EH (cell line): ENCODE results near the gene TLR6.

Experiments used
- DNase-seq: peaks from one replicate; pipeline ENCODE4 v3.0.0-alpha.2; 2015; ENCODE audit warnings: low read depth

The TLR6 gene, protein sequence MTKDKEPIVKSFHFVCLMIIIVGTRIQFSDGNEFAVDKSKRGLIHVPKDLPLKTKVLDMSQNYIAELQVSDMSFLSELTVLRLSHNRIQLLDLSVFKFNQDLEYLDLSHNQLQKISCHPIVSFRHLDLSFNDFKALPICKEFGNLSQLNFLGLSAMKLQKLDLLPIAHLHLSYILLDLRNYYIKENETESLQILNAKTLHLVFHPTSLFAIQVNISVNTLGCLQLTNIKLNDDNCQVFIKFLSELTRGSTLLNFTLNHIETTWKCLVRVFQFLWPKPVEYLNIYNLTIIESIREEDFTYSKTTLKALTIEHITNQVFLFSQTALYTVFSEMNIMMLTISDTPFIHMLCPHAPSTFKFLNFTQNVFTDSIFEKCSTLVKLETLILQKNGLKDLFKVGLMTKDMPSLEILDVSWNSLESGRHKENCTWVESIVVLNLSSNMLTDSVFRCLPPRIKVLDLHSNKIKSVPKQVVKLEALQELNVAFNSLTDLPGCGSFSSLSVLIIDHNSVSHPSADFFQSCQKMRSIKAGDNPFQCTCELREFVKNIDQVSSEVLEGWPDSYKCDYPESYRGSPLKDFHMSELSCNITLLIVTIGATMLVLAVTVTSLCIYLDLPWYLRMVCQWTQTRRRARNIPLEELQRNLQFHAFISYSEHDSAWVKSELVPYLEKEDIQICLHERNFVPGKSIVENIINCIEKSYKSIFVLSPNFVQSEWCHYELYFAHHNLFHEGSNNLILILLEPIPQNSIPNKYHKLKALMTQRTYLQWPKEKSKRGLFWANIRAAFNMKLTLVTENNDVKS

DNA sequence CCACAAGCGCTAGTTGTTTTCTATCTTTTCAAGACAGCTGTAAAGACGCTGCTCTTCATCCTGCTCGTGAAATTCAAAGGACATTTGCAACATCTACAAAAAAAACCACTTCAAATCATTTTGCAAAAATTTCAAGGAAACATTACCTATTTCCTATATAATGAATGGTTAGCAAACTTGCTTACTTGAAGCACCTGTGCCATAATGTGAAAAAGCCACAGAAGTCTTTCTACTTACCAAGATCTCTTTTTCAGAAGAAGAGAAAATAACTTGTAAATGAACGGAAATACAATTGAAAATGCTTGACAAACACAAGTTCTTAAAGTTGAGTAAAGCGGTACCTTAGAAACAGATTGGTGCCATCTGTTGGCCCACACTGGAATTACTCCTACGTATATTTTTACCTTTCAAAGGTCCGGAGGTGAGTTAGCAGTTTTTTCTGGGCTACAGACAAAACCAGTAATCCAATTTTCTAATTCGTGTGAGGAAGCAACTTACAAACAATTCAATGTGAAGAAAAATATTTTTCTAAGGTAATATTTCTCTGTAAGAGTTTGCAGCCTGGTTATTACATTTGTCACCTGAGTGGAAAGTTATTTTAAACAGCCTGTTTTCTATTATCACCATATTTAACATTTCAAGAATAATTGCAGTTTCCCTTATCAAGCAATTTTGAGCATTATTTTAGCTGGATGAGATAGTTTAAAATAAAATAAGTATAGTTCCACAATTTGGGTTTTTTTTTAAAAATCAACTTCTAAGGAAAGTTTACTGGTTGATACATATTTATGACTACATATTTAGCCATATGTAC lies at the start of gene TLR6:
Gene TLR6, minus strand, starts transcription at position 294 of the 814 bp plus-strand sequence. CDS start 27,344 bp downstream, outside the sequence.
- DNase-seq: peak; percentile 59

DNA sequence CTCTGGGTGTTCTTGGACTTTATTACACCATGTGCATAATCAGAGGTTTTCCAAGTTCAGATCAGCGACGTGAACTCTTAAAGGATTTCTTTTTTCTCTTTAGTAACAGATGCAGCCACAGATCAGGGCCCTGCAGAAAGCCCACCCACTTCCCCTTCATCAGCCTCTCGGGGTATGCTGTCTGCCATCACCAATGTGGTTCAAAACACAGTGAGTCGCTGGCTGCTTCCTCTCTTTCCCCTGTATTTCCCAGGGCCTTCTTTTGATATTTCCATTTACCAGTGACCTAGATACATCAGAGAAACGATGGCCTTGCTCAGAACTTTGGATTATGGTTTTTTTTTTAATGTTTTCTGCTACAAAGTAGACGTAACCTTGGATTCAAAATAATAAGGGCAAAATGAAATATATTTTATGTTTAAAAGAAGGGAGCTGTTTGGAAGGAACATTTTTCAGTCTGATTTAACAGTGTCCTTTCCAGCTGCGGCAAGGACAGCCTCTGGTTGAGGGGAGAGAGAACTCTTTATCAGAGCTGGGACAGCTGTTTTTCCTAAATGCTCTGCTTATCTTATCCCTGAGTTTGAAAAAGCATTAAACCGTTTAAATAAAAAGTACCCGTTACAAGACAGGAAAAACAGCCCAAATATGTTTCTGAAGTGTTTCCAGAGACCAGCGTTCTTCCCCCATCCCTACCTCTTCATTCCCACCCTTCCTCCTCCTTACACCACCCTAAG lies 49.2 kb upstream of the TLR6 start:
- DNase-seq: no peak

DNA sequence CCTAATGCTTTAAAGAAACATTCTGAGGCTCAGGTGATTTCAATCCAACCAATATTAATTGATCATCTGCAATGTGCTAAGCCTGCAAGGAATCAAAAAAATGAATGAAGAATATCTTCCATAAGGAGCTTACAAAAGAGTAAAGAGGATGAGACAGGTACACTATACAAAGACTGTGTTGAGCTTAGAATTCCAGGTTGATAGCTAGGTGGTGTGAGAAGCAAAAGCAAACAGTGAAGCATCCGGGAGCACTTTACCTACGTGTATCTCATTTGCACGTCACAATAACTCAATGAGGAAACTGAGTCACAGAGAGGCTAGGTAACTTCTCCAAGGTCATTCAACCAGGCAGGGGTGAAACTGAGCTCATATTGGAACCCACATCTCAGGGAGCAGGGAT lies 48.1 kb upstream of the TLR6 start:
- no peak for DNase-seq

DNA sequence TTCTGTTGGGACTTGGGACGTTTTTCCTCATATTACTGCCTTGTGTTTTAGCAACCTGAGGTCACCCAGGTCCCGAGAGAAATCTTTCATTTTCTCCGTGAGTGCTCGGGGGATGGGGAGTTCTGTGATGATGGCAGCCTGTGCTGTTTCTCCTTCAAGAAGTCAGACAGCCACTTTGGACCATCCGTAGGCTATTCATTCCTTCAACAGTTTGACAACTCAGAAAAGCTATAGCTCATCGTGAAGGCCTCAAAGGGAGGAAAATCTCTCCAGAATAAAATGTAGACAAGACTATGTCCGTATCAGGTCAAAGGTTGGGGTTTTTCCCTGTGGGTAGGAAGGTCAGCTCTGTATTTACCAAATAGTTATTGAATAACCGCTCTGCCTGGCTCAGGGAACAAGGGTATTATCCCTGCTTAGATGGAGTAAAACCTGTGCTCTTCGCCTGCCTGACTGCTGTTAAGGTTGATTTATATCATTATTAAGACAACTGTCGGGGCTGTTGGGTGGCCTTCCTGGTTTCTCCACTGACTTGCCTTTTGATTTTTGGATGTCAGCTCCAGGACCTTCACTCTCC lies 47.6 kb upstream of the TLR6 start:
- no peak for DNase-seq

DNA sequence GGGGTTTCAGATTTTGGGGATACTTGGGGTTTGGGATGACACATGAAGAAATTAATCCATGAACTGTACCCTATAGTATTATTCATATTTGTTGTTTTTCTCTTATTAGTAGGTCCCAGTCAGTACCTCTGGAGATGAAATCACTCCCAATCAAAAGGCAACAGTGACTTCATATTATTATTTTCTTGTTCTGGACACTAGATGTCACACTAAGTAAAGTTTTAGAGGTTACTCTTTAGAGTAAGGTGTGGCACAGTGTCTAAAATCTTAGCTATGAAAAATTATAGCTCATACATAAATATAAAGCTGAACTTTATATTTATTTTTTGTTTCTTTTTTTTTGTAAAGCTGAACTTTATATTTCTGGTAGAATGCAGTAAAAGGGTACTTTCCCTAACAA lies 46.1 kb upstream of the TLR6 start:
- peak; percentile 29 for DNase-seq

DNA sequence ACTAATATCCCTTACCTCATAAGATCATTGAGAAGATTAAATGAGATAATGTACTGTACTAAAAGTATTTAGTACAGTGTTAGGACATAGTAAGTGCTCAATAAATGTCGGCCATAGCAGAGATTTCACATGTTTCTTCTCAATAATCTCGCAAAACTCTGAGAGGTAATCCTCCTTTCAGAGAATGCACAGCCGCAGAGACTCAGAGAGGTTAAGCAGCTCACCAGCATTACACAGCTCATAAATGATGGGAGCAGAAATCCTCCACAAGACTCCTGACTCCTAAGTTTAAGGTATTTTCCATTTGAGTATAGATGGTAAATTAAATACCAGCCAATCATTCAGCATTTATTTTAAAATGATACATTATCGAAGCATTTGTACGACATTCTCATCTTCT lies 45.6 kb upstream of the TLR6 start:
- DNase-seq: no peak

DNA sequence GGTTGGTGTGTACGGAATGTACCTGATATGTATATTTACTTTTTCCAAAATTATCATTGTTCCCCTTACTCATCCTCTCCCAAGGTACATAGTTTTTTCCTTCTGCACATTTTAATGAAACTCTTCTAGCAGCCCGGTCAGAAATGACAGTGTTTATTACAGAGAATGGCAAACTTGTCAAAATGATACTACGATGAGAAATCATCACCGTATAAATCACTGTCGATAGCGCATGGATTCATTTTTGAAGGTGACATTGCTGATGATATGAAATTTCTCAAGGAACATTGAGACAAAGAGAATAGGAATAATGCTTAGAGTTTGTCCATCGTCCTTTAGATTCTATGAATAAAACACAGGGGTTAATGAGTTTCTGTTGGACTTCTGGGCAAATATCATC lies 41.6 kb upstream of the TLR6 start:
- DNase-seq: no peak

DNA sequence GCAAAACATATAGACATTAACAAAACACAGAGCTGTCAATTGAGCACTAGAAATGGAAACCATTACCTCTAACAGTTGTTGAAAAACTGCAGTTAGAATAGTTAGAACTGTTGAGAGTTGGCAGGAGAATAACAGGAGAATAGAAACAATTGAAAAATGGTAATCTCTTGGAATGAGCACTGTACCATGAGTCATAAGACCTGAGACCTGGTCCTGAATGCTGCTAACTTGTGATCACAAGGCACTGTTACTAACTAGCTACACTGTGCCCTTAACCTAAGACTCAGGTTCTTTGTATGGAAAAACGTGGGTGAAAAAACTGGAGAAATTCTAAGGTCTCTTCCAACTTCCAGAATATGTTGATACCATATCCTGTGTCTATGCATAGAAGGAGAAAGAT lies 40.3 kb upstream of the TLR6 start:
- no peak for DNase-seq

DNA sequence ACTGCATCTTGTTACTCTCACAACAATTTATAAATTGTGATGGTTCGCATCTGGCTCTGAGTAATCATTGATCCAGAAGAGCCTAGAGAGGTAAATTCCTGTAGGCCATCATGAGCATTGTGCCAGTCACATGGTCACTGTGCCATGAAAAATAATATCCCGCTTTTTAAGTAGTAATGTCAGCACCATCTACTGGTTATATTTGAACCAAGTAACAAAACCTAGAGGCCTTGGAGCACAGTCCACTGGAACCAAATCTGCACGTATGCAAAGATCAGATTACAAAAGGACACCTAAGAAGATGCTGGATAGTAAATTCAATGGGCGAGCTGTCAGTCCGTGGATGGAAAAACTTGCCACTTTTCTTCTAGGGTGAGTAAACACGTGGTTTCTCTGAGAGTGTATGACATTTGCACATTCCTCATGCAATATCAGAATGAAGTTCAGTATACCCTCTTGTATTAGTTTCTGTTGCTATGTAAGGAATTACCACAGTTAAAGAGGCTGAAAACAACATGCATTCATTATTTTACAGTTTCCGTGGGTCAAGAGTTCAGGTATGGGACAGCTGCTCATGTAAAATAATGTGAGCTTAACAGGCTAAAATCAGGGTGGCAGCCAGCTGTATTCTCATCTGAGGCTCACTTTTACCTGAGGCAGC lies 37.8 kb upstream of the TLR6 start:
- DNase-seq: no peak

DNA sequence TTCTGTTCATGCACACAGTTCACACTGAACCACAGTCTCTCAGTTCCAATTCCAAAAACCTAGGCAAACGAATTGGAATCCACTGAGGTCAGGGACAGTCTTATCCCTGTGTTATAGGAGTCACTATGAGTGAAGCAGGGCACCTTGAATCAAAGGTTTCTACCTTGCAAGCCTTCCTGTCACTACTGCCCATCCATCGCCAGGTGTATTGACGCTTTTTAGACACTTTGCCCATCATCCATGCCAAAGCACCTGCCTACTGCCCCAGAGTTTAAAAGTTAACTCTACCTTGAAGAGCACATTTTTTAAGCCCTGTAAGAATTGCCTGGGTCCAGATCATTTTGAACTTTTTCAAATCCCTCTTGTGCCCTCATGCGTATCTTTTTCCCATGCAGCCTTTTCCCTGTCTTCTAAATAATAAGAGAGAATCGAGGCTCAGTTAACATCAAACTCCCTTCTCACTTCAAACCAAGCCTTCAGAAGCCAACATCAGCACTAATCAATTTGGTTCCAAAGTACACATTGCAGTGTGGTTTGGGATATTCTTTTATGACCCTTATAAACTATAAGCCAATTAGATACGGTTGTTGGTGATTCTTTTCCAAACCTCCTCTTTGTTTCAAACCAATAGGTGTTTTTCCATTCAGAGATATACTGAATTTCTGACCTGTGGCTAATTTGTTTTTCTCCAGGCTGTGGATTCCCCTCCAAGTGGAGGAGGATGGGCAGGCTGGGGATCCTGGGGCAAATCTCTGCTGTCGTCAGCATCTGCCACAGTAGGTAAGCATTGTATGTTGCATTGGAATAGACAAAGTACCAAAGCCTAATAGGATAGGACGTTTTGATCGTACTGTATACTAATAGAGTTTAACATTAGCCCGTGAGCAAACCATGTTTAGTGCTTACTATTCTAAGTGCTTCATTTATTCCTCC lies 34.7 kb upstream of the TLR6 start:
- no peak for DNase-seq

DNA sequence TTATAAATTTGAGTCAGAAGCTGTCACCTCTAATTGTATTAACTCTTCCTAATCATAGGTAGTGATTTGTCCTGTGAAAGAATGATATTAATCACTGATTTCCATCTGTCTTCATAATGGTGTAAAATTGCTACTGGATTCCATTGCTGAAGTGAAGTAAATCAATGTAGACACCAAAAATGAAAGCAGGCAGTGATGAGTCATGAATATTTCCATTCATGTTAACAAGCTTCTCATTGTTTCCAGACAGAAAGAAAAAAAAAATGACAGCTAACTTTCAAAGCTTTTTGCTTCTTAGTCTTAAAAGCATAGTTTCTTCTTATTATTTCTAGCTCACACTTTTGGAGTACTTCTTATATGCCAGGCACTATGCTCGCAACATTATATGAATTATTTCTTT lies 32.5 kb upstream of the TLR6 start:
- peak; percentile 87 for DNase-seq

DNA sequence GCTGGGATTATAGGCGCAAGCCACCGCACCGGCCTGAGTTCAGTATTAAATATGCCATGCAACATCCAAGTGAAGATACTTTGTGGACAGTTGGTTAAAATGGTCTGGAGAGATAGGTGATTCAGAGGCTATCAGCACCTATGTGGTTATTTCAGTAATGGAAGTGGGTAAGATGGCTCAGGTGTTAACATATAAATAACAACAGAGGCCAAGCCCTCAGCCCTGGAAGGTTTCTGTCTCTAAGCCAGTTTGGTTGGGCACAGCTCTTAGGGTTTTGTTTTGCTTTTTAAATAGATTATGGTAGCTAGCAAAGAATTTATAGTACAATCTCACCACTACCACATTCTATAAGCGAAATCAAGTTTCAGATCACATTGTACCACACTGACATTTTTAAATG lies 27.6 kb upstream of the TLR6 start:
- no peak for DNase-seq

DNA sequence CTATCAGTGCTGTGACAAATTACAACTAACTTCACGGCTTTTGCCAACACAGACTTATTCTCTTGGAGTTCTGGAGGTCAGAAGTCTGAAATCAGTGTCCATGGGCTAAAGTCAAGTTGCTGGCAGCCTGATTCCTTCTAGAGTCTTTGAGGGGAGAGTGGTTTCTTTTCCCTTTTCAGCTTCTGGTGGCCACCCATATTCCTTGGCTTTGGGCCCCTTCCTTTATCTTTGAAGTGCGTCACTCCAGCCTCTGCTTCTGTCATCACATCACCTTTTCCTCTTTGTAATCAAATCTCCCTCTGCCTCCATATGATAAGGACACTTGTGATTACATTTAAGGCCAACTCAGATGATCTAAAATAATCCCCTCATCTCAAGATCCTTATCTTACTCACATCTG lies 20.0 kb upstream of the TLR6 start:
- no peak for DNase-seq

DNA sequence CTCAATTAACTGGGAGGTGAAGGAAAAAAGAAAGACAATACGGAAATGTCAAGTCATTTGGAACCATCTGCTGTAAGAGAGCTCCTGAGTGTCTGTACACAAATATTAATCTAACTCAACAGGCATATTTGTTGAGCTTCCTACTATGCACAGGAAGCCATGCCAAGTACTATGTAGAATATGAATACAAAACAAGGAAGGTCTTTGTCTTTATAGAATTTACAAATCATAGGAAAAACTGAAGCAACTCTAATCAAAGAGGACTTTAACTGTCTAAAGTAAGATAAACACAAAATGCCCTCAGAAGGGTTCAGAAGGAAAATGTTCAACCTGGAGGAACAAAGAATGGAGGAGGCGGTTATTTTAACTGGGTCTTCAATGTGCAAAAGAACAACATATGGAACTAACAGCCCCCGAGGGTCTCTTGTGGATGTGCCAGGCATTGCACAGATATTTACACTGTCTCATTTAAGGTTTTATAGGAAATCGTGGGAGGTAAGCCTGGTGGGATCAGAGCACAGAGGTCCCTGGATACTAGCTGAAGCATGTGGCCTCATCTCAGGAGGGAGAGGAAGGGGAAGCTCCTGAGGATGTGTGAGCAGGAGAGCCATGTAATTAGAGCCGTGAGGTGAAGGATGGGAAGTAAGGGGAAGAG lies 16.8 kb upstream of the TLR6 start:
- DNase-seq: no peak

DNA sequence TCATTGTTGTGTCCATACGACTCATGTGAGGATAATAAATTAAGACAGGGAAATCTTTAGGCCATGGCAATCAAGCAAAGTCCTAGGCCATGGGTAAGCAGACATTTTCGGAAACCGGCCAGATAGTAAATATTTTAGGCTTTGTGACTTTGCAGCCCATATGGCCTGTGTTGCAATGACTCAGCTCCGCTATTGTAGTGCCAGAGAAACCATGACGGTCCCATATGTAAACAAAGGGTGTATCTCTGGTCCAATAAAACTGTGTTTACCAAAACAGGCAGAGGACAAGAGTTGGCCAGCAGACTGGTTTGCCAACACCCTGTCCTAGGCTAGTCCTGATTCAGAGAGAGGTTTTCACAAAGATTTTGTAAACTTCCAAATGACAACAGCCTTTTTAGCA lies 16.0 kb upstream of the TLR6 start:
- DNase-seq: peak; percentile 90

DNA sequence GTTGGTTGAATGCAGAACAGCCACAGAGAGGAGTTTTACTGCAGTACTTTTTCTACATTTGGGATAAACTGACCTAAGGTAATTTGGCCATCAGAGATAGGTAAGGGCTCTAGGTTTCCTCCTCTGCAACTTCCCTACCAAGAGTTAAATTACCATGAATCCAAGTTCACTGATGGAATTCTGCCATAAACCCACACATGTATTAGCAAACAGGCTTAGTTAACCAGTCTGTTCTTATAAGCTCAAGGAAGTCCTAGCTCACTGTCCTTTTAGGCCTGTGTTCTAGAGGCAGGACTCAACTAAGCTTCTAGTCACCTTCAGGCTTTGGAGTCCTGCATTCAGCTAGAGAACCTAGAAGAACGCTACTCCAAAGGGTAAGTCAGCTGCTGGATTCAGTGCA lies 15.0 kb upstream of the TLR6 start:
- peak; percentile 23 for DNase-seq

DNA sequence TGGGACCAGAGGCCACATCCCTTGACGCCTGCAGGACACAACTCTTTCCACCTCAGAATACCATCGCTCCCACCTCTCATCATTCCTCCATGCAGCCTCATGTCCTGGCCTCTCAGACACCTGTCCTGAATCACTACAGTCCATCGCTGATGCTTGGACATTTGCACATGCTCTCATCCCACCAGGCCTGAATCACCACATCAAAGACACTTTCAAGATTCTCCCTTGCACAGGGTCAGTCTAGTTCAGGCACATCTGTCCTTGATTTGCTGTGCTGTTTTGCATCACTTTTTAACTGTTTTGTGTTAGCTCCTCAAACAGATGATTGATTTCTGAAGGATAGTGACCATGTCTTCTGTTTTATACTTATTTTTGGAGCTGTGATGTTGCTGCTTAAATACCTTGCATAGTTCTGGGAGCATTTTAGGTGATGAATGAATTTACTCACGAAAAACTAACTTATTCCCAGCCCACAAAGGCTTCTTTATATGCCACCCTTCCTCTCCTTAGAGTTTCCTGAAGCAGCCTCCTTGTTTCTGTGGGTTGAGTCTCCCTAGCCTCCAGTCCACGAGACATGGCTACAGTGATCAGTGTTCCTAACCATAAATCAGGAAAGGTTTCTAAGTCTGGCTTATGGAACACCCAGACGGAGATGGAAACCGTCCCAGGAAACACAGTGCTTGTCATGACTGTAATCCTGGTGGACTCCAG lies 13.6 kb upstream of the TLR6 start:
- DNase-seq: peak; percentile 42

DNA sequence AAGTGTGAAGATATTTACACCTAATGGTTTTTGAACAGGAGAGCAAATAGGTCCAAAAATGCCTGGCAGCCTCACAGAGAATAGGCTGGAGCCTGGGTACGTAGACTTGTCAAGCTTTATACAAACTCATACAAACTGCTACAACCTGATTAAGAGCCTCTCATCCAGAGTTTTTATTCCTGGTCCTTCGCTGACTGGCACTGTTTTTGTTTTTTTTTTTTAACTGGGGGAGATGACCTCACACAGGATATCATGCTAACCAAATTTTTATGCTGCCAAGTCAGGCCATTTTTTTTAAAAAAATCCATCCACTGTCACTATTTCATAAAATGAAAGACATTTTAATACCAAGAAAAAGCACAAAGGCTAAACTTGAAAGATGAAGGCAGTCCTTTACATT lies 12.9 kb upstream of the TLR6 start:
- peak; percentile 63 for DNase-seq
